Left forelimb (tissue), 1 donor: Measurements from ENCODE around the gene EMSY.

ENCODE experiments used
- DNase-seq: peaks from one replicate; pipeline ENCODE4 v3.0.0-alpha.2; 2018; ENCODE audit warnings: low spot score

Gene EMSY

GRCh38 chr11:76596652-76597051 is 151.8 kb downstream of the EMSY start:
- DNase-seq: no peak

GRCh38 chr11:76597533-76598425 is 153.0 kb downstream of the EMSY start:
- DNase-seq: no peak

- DNase-seq: no peak
Measured at GRCh38 chr11:76598426-76598839, 153.6 kb downstream of the EMSY start.

- DNase-seq: no peak
Measured at GRCh38 chr11:76599041-76600013, 154.5 kb downstream of the EMSY start.

- no peak for DNase-seq
Measured at GRCh38 chr11:76600124-76600655, 155.4 kb downstream of the EMSY start.

- DNase-seq: no peak
Measured at GRCh38 chr11:76601272-76601671, 156.5 kb downstream of the EMSY start.

DNA sequence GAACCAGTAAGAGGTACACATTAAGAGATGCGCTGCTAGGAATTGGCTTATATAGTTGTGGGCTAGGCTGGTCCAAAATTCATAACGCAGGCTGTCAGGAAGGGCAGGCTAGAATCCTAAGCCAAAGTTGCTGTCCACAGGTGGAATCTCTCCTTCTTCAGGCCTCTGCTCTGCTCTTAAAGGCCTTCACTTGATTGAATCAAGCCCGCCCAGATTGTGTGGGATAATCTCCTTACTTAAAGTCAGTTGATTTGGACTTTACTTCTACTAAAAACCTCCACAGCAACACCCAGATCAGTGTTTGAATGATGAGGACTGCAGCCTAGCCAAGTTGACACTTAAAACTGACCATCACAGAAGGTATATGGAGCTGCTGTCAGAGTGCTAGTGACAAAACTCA is 156.9 kb downstream of the EMSY start:
- no peak for DNase-seq

DNA sequence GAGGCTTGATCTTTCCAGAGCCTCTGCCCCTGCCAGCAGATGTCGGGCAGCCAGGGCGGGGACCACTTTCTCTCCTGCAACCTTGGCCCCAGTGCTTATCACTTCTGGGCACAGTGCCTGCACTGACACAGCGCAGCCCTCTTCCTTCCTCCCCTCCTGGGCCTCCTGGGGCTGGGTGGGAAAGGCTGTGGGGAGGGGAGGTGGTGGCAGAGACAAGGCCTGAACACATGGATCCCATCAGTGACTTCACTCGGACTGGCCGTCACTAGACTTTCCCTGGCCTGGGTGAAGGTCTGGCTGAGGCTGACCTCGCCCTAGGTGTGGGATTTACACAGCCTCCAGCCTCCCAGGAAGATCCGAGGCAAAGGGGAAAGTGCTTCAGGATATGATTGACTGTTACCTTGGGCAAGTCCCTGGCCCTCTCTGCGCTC is 157.6 kb downstream of the EMSY start:
- DNase-seq: peak; percentile 72
